GM12865 (cell line): ENCODE data around the gene NUCB1.

Experiments
- DNase-seq: peaks from one replicate; pipeline ENCODE4 v3.0.0; 2010; ENCODE audit warnings: low read depth
- H3K4me3 ChIP-seq: 2 replicates; pipeline ENCODE4 v1.5.1; 2011; ENCODE audit warnings: mild to moderate bottlenecking, low read depth, low read length, control low read depth
- TF ChIP-seq, protein P1 (sequence below): IDR thresholded peaks from 2 replicates; pipeline ENCODE4 v1.5.1; 2011; ENCODE audit warnings: low read length, control low read depth, low read depth, inconsistent platforms; ENCODE audit not compliant: insufficient read depth; ENCODE audit errors: missing control alignments

Gene NUCB1

DNA sequence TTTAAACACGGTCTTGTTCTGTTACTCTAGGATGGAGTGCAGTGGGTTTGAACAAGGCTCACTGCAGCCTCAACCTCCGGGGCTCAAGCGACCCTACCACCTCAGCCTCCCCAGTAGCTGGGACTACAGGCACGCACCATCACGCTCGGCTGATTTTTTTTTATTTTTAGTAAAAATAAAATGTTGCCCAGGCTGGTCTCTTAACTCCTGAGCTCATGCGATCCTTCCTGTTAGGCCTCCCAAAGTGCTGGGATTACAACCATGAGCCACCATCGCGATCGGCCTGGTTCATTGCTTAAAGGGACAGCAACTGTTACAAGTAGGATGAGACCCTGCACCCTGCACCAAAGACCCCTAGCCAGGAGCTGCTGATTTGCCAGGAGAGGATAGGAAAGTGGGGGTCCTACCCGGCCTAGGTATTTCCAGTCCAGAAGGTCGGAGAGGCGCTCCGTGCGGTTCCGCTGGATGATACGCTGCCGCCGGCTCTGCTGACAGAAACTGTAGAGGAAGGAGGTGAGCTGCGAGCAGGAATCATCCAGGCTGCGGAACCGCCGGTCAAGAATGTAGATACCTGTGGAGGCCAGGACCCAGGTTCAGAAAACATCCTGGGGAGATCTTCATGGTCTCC is 70.1 kb downstream of the NUCB1 start:
- no peak overlapping the region for H3K4me3 ChIP-seq
- TF ChIP-seq, protein P1, sequence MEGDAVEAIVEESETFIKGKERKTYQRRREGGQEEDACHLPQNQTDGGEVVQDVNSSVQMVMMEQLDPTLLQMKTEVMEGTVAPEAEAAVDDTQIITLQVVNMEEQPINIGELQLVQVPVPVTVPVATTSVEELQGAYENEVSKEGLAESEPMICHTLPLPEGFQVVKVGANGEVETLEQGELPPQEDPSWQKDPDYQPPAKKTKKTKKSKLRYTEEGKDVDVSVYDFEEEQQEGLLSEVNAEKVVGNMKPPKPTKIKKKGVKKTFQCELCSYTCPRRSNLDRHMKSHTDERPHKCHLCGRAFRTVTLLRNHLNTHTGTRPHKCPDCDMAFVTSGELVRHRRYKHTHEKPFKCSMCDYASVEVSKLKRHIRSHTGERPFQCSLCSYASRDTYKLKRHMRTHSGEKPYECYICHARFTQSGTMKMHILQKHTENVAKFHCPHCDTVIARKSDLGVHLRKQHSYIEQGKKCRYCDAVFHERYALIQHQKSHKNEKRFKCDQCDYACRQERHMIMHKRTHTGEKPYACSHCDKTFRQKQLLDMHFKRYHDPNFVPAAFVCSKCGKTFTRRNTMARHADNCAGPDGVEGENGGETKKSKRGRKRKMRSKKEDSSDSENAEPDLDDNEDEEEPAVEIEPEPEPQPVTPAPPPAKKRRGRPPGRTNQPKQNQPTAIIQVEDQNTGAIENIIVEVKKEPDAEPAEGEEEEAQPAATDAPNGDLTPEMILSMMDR: no peak
- DNase-seq: no peak

DNA sequence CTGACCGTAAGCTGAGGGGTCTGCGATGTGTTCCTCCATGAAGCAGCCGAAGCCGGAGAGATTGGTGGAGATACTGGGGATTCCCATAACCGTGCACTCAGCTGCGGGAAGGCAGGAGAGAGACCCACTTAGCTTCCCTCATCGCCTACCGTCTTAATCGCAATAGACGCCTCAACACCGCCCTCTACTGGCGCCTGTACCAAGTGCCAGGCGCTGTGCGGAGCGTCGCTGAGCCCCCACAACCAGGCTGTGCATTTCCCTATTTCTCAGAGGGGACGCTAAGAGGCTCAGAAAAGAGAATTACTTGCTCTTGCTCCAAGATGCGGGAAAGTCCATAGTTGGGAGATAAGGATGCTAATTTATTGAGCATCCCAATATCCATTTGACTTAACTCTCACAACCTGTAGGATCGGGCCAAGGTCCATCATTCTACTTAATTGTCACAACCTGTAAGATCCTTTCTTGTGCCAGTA is 70.8 kb downstream of the NUCB1 start:
- DNase-seq: peak; percentile 87
- TF ChIP-seq, protein P1: peak; percentile 94
- H3K4me3 ChIP-seq: no peak overlapping the region
